Activated naive CD8-positive, alpha-beta T cell treated with anti-CD3 and anti-CD28 coated beads, Interleukin-2, amount 50 U/mL, for 24 hours (primary cell): ENCODE results near the gene H6PD.

Source experiments
- ATAC-seq: fragments of 150-1000 bp; cut with Tn5 transposase; one replicate; pipeline ENCODE4 v1.10.0; 2021
- DNase-seq: peaks from one replicate; pipeline ENCODE4 v3.0.0; 2021
- H3K27ac Mint-ChIP-seq: one replicate; pipeline ENCODE4 v1.8.0; 2021; ENCODE audit warnings: mild to moderate bottlenecking, mixed read lengths
- H3K27me3 Mint-ChIP-seq: one replicate; pipeline ENCODE4 v1.8.0; 2021; ENCODE audit warnings: mixed read lengths
- H3K36me3 Mint-ChIP-seq: one replicate; pipeline ENCODE4 v1.8.0; 2021; ENCODE audit warnings: low read depth, mixed read lengths
- H3K4me1 Mint-ChIP-seq: one replicate; pipeline ENCODE4 v1.8.0; 2021; ENCODE audit warnings: mixed read lengths
- H3K4me3 Mint-ChIP-seq: one replicate; pipeline ENCODE4 v1.8.0; 2021; ENCODE audit warnings: mild to moderate bottlenecking, moderate library complexity, mixed read lengths
- H3K9me3 Mint-ChIP-seq: one replicate; pipeline ENCODE4 v1.8.0; 2021; ENCODE audit warnings: mixed read lengths

Gene H6PD

DNA sequence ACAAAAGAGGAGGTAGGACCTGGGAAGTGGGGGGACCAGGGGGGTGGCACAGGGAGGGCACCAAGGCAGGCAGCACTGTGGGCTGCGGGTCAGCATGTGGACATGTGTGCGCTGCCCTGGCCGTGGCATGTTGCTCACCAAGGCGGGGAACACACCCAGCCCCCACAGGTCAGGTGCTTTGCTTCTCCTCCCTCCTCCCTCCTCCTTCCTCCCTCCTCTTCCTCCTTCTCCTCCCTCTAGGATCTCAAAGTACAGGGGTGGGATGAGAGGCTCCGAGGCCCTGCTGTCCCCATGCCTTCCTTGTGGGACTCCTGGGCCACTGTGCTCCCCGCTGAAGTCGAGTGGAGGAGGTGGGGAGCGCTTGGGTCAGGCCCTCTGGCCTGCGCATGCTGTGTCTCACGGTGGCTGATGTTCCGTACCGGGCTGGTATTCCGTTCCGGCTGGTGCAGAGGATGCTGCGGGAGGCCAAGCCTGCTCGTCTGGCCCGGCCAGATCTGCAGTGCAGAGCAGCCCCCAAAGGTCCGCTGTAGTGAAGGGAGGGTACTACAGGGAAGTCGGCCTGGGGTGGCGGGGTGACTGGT lies 84.7 kb downstream of the H6PD start:
- H3K4me1 Mint-ChIP-seq = peaks cover 36% of the 10 kb centered on the region
- H3K4me3 Mint-ChIP-seq = no peak overlapping the region
- H3K27ac Mint-ChIP-seq = no peak overlapping the region
- H3K9me3 Mint-ChIP-seq = no peaks in the 10 kb centered on the region
- ATAC-seq = no peak
- H3K36me3 Mint-ChIP-seq = no peaks in the 10 kb centered on the region
- no peak for DNase-seq
- H3K27me3 Mint-ChIP-seq = no peaks in the 10 kb centered on the region

DNA sequence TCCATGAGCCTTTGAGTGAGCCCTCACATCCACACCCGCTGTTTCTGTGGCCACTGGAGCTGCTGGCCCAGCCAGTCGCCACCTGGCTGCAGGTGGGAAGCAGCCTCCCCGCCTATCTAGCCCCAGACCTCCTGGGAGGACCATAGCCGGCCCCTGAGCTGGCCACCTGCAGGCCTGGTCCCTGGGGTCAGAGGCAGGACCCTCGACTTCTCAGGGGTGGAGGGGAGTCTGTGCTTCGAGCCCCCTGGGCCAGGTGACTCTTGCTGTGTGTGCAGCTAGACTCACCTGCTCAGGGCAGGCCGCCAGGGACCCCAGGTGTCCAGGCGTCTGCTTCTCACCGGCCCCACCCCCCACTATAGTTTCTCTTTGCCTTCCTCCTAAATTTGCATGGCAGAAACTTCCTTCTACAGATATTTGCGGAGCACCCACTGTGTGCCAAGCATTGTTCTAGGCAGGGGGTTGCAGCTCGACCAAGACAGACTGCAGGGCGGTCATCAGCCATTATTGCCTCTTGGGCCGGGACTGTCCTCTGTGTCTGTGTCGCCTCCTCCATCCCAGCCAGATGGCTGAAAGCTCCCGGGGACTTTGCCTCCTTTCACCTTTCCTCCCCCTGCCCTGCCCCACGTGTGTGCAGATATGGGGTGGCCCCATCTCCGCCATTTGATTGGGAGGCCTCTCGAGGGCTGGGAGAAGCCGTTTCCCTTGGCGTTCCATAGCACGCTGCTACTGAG lies 85.4 kb downstream of the H6PD start:
- DNase-seq (no peak), ATAC-seq (no peak)
- H3K4me1 Mint-ChIP-seq = peaks cover 30% of the 10 kb centered on the region
- H3K27ac Mint-ChIP-seq = no peak overlapping the region
- H3K27me3 Mint-ChIP-seq = no peaks in the 10 kb centered on the region
- no peak overlapping the region for H3K4me3 Mint-ChIP-seq
- H3K9me3 Mint-ChIP-seq = no peaks in the 10 kb centered on the region
- H3K36me3 Mint-ChIP-seq = no peaks in the 10 kb centered on the region
